Right lobe of liver (tissue), 4 donors: ENCODE measurements around the gene BCL6B.

ENCODE experiments used
- CTCF ChIP-seq, 4 donors: fragments of 200-600 bp in 3 of 4; fragments of 450-650 bp in 1 of 4; IDR thresholded peaks; one replicate each; pipeline versions ENCODE4 v1.5.1 to v1.8.0; 2016 to 2022; ENCODE audit warnings: antibody characterized with exemption in 4 of 4, mild to moderate bottlenecking in 2 of 4
- POLR2A ChIP-seq: fragments of 450-650 bp; IDR thresholded peaks from one replicate; pipeline ENCODE4 v1.6.1; 2017; ENCODE audit warnings: antibody characterized with exemption, mild to moderate bottlenecking
- donor health status: DM: no; HTN: no; CAD: no.
- donor health status: DM: no; HTN: no; CAD: no.
- donor health status: DM: no; HTN: yes; CAD: no.

- TF ChIP-seq POLR2A (no peak), CTCF (IDR thresholded peaks at IDR 0.05) (peak; percentile 70 to 84 (median 74))
Measured at GRCh38 chr17:7004398-7005253, 18.2 kb upstream of the BCL6B start.
